ENCODE results near the gene PHLPP2. TPM values are rescaled to one million over a fixed set of nuclear protein-coding genes. Genes with fewer than 3 reads are reported as not detected.

PHLPP2 gene
- total RNA-seq, 4 donors from 2014 or later: 3.5 to 7.2 (median 5.9) TPM

GRCh38 chr16:71637398-71637797, 87.1 kb downstream of the PHLPP2 start:
- H3K27me3 ChIP-seq: no peaks in the 10 kb centered on the region
- TF ChIP-seq POLR2A (IDR thresholded peaks at IDR 0.05) (no peak), CTCF (IDR thresholded peaks at IDR 0.05) (no peak), EP300 (IDR thresholded peaks at IDR 0.05) (no peak), POLR2AphosphoS5 (IDR thresholded peaks at IDR 0.05) (no peak)
- peaks cover 6% of the 10 kb centered on the region for H3K36me3 ChIP-seq
- no peak for DNase-seq (ENCODE audit: low spot score in 2 of 2)
- H3K4me1 ChIP-seq: no peaks in the 10 kb centered on the region
- H3K27ac ChIP-seq: no peak overlapping the region
- 76% methylated on average over 3 of the region's 3 CpGs for WGBS
- no peaks in the 10 kb centered on the region for H3K9me3 ChIP-seq
- H3K4me3 ChIP-seq: no peak overlapping the region

- no peak overlapping the region for H3K27ac ChIP-seq
- H3K27me3 ChIP-seq: no peaks in the 10 kb centered on the region
- no peak overlapping the region for H3K4me3 ChIP-seq
- DNase-seq (ENCODE audit: low spot score in 2 of 2): no peak
- 53% methylated on average over 2 of the region's 2 CpGs for WGBS
- peaks cover 4% of the 10 kb centered on the region for H3K36me3 ChIP-seq
- H3K9me3 ChIP-seq: no peaks in the 10 kb centered on the region
- no peaks in the 10 kb centered on the region for H3K4me1 ChIP-seq
- TF ChIP-seq POLR2AphosphoS5 (IDR thresholded peaks at IDR 0.05) (no peak), EP300 (IDR thresholded peaks at IDR 0.05) (no peak), POLR2A (IDR thresholded peaks at IDR 0.05) (no peak), CTCF (IDR thresholded peaks at IDR 0.05) (no peak)
Observed at GRCh38 chr16:71635632-71636031, 88.9 kb downstream of the PHLPP2 start.

- no peaks in the 10 kb centered on the region for H3K36me3 ChIP-seq
- no peak for DNase-seq (ENCODE audit: low spot score in 2 of 2)
- 65% methylated on average over 4 of the region's 4 CpGs for WGBS
- no peak overlapping the region for H3K4me3 ChIP-seq
- peaks cover 6% of the 10 kb centered on the region for H3K27me3 ChIP-seq
- H3K9me3 ChIP-seq: no peaks in the 10 kb centered on the region
- H3K4me1 ChIP-seq: peaks cover 20% of the 10 kb centered on the region
- TF ChIP-seq POLR2A (IDR thresholded peaks at IDR 0.05): no peak
- TF ChIP-seq CTCF (IDR thresholded peaks at IDR 0.05): no peak
- no peak for TF ChIP-seq EP300 (IDR thresholded peaks at IDR 0.05)
- TF ChIP-seq POLR2AphosphoS5 (IDR thresholded peaks at IDR 0.05): no peak
- H3K27ac ChIP-seq: no peak overlapping the region
Observed at GRCh38 chr16:71631776-71632175, 92.7 kb downstream of the PHLPP2 start.

- H3K27me3 ChIP-seq: peaks cover 16% of the 10 kb centered on the region
- no peaks in the 10 kb centered on the region for H3K36me3 ChIP-seq
- 65% methylated on average over 4 of the region's 4 CpGs for WGBS
- DNase-seq (ENCODE audit: low spot score in 2 of 2): no peak
- no peak overlapping the region for H3K4me3 ChIP-seq
- TF ChIP-seq POLR2AphosphoS5 (IDR thresholded peaks at IDR 0.05) (no peak), EP300 (IDR thresholded peaks at IDR 0.05) (no peak), POLR2A (IDR thresholded peaks at IDR 0.05) (no peak), CTCF (IDR thresholded peaks at IDR 0.05) (no peak)
- H3K9me3 ChIP-seq: no peaks in the 10 kb centered on the region
- peaks cover 29% of the 10 kb centered on the region for H3K4me1 ChIP-seq
- H3K27ac ChIP-seq: no peak overlapping the region
Observed at GRCh38 chr16:71630808-71631207, 93.7 kb downstream of the PHLPP2 start.

- DNase-seq (ENCODE audit: low spot score in 2 of 2): no peak
- TF ChIP-seq CTCF (IDR thresholded peaks at IDR 0.05) (no peak), EP300 (IDR thresholded peaks at IDR 0.05) (no peak), POLR2A (IDR thresholded peaks at IDR 0.05) (no peak), POLR2AphosphoS5 (IDR thresholded peaks at IDR 0.05) (no peak)
- 63% methylated on average over 10 of the region's 11 CpGs for WGBS
Observed at GRCh38 chr16:71629278-71630016, 95.1 kb downstream of the PHLPP2 start.

More at GRCh38 chr16:71629278-71630016, 95.1 kb downstream of the PHLPP2 start:
- no peaks in the 10 kb centered on the region for H3K36me3 ChIP-seq
- no peak overlapping the region for H3K4me3 ChIP-seq
- H3K4me1 ChIP-seq: peaks cover 32% of the 10 kb centered on the region
- peak overlapping the region; percentile 18 for H3K27ac ChIP-seq
- H3K27me3 ChIP-seq: peaks cover 20% of the 10 kb centered on the region
- no peaks in the 10 kb centered on the region for H3K9me3 ChIP-seq
